Hepatocyte (in vitro differentiated cells): ENCODE measurements around the gene ZNF132. TPM values are rescaled to one million over a fixed set of nuclear protein-coding genes. Genes with fewer than 3 reads are reported as not detected.

Source experiments
- DNase-seq: peaks from one replicate; pipeline ENCODE4 v3.0.0-alpha.2; 2016; ENCODE audit warnings: low spot score
- H2AFZ ChIP-seq: fragments of 200-600 bp; sonication (generic); 2 replicates; pipeline ENCODE4 v1.6.0; 2016; ENCODE audit warnings: antibody characterized with exemption, mild to moderate bottlenecking
- H3K27ac ChIP-seq: fragments of 200-600 bp; sonication (generic); 2 replicates; pipeline ENCODE4 v1.5.1; 2016; ENCODE audit warnings: mild to moderate bottlenecking
- H3K27me3 ChIP-seq: fragments of 200-600 bp; sonication (generic); 2 replicates; pipeline ENCODE4 v1.6.1; 2016
- H3K36me3 ChIP-seq: fragments of 200-600 bp; sonication (generic); replicated peaks from 2 replicates; pipeline ENCODE4 v1.5.1; 2016; ENCODE audit warnings: low read depth; ENCODE audit not compliant: insufficient read depth
- H3K4me1 ChIP-seq: fragments of 200-600 bp; sonication (generic); 2 replicates; pipeline ENCODE4 v1.5.1; 2016; ENCODE audit warnings: mild to moderate bottlenecking, moderate library complexity; ENCODE audit not compliant: insufficient read depth
- H3K4me2 ChIP-seq: fragments of 200-600 bp; sonication (generic); 2 replicates; pipeline ENCODE4 v1.6.0; 2016
- H3K4me3 ChIP-seq: fragments of 200-600 bp; sonication (generic); 2 replicates; pipeline ENCODE4 v1.5.1; 2016; ENCODE audit warnings: mild to moderate bottlenecking
- H3K79me2 ChIP-seq: fragments of 200-600 bp; sonication (generic); 2 replicates; pipeline ENCODE4 v1.6.0; 2017; ENCODE audit warnings: mild to moderate bottlenecking
- H3K9me2 ChIP-seq: fragments of 200-600 bp; sonication (generic); replicated peaks from 2 replicates; pipeline ENCODE4 v1.6.0; 2017; ENCODE audit warnings: mild to moderate bottlenecking; ENCODE audit not compliant: insufficient read depth
- H3K9me3 ChIP-seq: fragments of 200-600 bp; sonication (generic); 2 replicates; pipeline ENCODE4 v1.5.1; 2016; ENCODE audit warnings: low read depth, mild to moderate bottlenecking
- H4K20me1 ChIP-seq: fragments of 200-600 bp; sonication (generic); 2 replicates; pipeline ENCODE4 v1.6.0; 2016; ENCODE audit warnings: mild to moderate bottlenecking; ENCODE audit not compliant: insufficient read depth, poor library complexity, severe bottlenecking
- CTCF ChIP-seq: fragments of 200-600 bp; sonication (generic); IDR thresholded peaks from 2 replicates; pipeline ENCODE4 v1.5.1; 2016; ENCODE audit warnings: antibody characterized with exemption, mild to moderate bottlenecking; ENCODE audit not compliant: poor library complexity
- EZH2 ChIP-seq: fragments of 200-600 bp; sonication (generic); IDR thresholded peaks from 2 replicates; pipeline ENCODE4 v1.6.1; 2016; ENCODE audit warnings: antibody characterized with exemption, mild to moderate bottlenecking, borderline replicate concordance
- EZH2phosphoT487 ChIP-seq: fragments of 200-600 bp; sonication (generic); IDR thresholded peaks from one replicate; pipeline ENCODE4 v1.6.1; 2018; ENCODE audit warnings: antibody characterized with exemption, mild to moderate bottlenecking, low read depth, moderate library complexity; ENCODE audit not compliant: unreplicated experiment, severe bottlenecking
- WGBS: methylation state at CpG from one replicate; pipeline ENCODE4 v1.1.6; 2016; ENCODE audit warnings: low lambda C conversion rate; ENCODE audit errors: missing lambda C conversion rate; 5-methylcytosine and 5-hydroxymethylcytosine counted together
- polyA plus RNA-seq: library from polyadenylated mRNA; unstranded; fragments of >200 nt; fragmentation: Nextera tagmentation; extraction: Ambion mirVana; gene quantifications from 2 replicates; pipeline ENCODE4 v1.2.1, GENCODE V29; 2016
- total RNA-seq: library from RNA; depleted of rRNA; stranded (reverse); fragments of >200 nt; gene quantifications from 2 replicates; pipeline ENCODE4 v1.2.3, GENCODE V29; 2014

ZNF132 gene
- total and polyA plus RNA-seq, 2 experiments from 2014 or later, result 0.35 to 1.0 TPM

- WGBS, result 88% methylated on average over 2 of the region's 2 CpGs
- H4K20me1 ChIP-seq, result no peaks in the 10 kb centered on the region
Observed at GRCh38 chr19:58460039-58460438, 20.1 kb upstream of the ZNF132 start.

GRCh38 chr19:58456111-58456510, 16.2 kb upstream of the ZNF132 start:
- no peaks in the 10 kb centered on the region for H4K20me1 ChIP-seq
- no peaks in the 10 kb centered on the region for H3K79me2 ChIP-seq
- WGBS, result 98% methylated on average over 34 of the region's 35 CpGs
- no peak overlapping the region for H3K4me3 ChIP-seq
- no peak overlapping the region for H2AFZ ChIP-seq
- H3K27ac ChIP-seq, result no peak overlapping the region
- H3K9me3 ChIP-seq, result no peaks in the 10 kb centered on the region
- no peaks in the 10 kb centered on the region for H3K4me1 ChIP-seq
- no peak overlapping the region for H3K4me2 ChIP-seq
- DNase-seq, result no peak
- H3K36me3 ChIP-seq, result no peaks in the 10 kb centered on the region
- H3K27me3 ChIP-seq, result no peaks in the 10 kb centered on the region
- TF ChIP-seq CTCF (no peak), EZH2 (no peak), EZH2phosphoT487 (no peak)
- no peaks in the 10 kb centered on the region for H3K9me2 ChIP-seq

More at GRCh38 chr19:58460039-58460438, 20.1 kb upstream of the ZNF132 start:
- Histone ChIP-seq H3K79me2 (no peaks in the 10 kb centered on the region), H3K27me3 (no peaks in the 10 kb centered on the region), H3K36me3 (no peaks in the 10 kb centered on the region), H3K4me1 (no peaks in the 10 kb centered on the region), H2AFZ (no peak overlapping the region), H3K9me2 (no peaks in the 10 kb centered on the region), H3K4me3 (no peak overlapping the region), H3K9me3 (no peaks in the 10 kb centered on the region), H3K4me2 (no peak overlapping the region), H3K27ac (no peak overlapping the region)
- TF ChIP-seq EZH2, result no peak
- no peak for TF ChIP-seq EZH2phosphoT487
- no peak for TF ChIP-seq CTCF
- no peak for DNase-seq

- no peak overlapping the region for H3K4me3 ChIP-seq
- H3K9me3 ChIP-seq, result no peaks in the 10 kb centered on the region
- no peak overlapping the region for H2AFZ ChIP-seq
- H3K9me2 ChIP-seq, result no peaks in the 10 kb centered on the region
- WGBS, result 94% methylated on average over 16 of the region's 21 CpGs
- no peak overlapping the region for H3K4me2 ChIP-seq
- DNase-seq, result no peak
- no peaks in the 10 kb centered on the region for H3K79me2 ChIP-seq
- no peaks in the 10 kb centered on the region for H4K20me1 ChIP-seq
- TF ChIP-seq EZH2phosphoT487, result no peak
- no peak for TF ChIP-seq CTCF
- TF ChIP-seq EZH2, result no peak
- no peaks in the 10 kb centered on the region for H3K4me1 ChIP-seq
- H3K36me3 ChIP-seq, result no peaks in the 10 kb centered on the region
- no peaks in the 10 kb centered on the region for H3K27me3 ChIP-seq
- H3K27ac ChIP-seq, result no peak overlapping the region
Observed at GRCh38 chr19:58455306-58455705, 15.4 kb upstream of the ZNF132 start.

- 94% methylated on average over 6 of the region's 6 CpGs for WGBS
Observed at GRCh38 chr19:58453743-58454142, 13.8 kb upstream of the ZNF132 start.

More at GRCh38 chr19:58453743-58454142, 13.8 kb upstream of the ZNF132 start:
- Histone ChIP-seq H3K27me3 (no peaks in the 10 kb centered on the region), H3K4me1 (no peaks in the 10 kb centered on the region), H3K79me2 (no peaks in the 10 kb centered on the region), H3K4me2 (no peak overlapping the region), H3K9me3 (no peaks in the 10 kb centered on the region), H3K9me2 (no peaks in the 10 kb centered on the region), H2AFZ (no peak overlapping the region), H3K36me3 (no peaks in the 10 kb centered on the region), H3K4me3 (no peak overlapping the region), H4K20me1 (no peaks in the 10 kb centered on the region), H3K27ac (no peak overlapping the region)
- no peak for DNase-seq
- TF ChIP-seq EZH2phosphoT487 (no peak), EZH2 (no peak), CTCF (no peak)
